Stimulated activated CD4-positive, alpha-beta T cell treated with anti-CD3 and anti-CD28 coated beads, TNF-alpha, amount 100 ng/mL, for 4 hours (primary cell): ENCODE measurements around the gene ANKRD11.

Source experiments
- DNase-seq, 3 experiments: peaks; one replicate each; pipeline ENCODE4 v3.0.0-alpha.2; 2020; ENCODE audit warnings: low read depth in 3 of 3

The ANKRD11 gene

GRCh38 chr16:89233678-89234490 is 256.5 kb downstream of the ANKRD11 start:
- no peak for DNase-seq

GRCh38 chr16:89232107-89232506 is 258.3 kb downstream of the ANKRD11 start:
- DNase-seq = no peak

DNA sequence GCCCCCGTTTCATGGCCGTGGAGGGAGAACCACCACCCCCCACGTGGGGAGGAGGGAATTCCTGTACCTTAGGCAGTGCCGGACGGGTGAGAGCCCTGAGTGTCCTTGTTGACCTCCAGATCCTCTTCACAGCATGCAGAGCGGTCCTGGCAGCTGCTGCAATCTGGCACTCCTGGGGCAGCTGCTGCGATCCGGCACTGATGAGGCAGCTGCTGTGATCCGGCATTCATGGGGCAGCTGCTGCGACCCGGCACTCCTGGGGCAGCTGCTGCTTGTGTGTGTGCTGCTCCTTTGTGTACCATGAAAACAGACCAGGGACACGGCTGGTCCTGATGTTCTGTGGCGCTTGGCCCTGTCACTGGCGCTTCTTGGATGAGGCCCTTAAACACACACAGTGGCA is 260.1 kb downstream of the ANKRD11 start:
- DNase-seq = no peak

- no peak for DNase-seq
Measured at GRCh38 chr16:89224665-89225064, 265.7 kb downstream of the ANKRD11 start.

DNA sequence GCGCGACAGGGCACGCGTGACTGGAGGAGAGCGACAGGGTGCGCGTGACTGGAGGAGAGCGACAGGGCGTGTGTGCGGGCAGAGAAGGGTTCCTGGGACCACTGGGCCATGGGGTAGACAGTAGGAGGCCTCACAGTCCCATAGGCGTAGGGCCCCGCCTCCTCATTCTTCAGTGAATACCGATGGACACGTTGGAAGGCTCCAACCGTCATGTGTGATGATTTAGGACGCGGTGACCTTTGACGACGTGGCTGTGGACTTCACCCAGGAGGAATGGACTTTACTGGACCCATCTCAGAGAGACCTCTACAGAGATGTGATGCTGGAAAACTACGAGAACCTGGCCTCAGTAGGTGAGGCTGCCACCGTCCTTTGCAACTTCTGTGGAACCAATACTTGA is 267.4 kb downstream of the ANKRD11 start:
- DNase-seq = no peak

GRCh38 chr16:89221604-89222003 is 268.8 kb downstream of the ANKRD11 start:
- DNase-seq = no peak

GRCh38 chr16:89219365-89219764 is 271.0 kb downstream of the ANKRD11 start:
- DNase-seq = no peak
